D721Med (cell line): ENCODE data around the gene TTPAL.

Experiments
- DNase-seq: peaks from one replicate; pipeline ENCODE4 v3.0.0; 2011; ENCODE audit warnings: low spot score; ENCODE audit not compliant: insufficient read length
- FAIRE-seq: peaks from 2 replicates; lab custom pipeline; 2011; peaks lifted over from hg19 to GRCh38; lab: Jason Lieb, UNC
- CTCF ChIP-seq: IDR thresholded peaks from 2 replicates; pipeline ENCODE4 v1.5.1; 2012; ENCODE audit warnings: mild to moderate bottlenecking, control low read depth; ENCODE audit not compliant: insufficient read depth; ENCODE audit errors: missing control alignments

TTPAL gene

GRCh38 chr20:44489223-44489622 is 13.5 kb downstream of the TTPAL start:
- DNase-seq (no peak), FAIRE-seq (no peak)
- TF ChIP-seq CTCF: no peak

- FAIRE-seq (no peak), DNase-seq (no peak)
- TF ChIP-seq CTCF: no peak
These were observed 14.3 kb downstream of the TTPAL start for GRCh38 chr20:44489931-44490330.

GRCh38 chr20:44491635-44492395 is 16.1 kb downstream of the TTPAL start:
- FAIRE-seq (no peak), DNase-seq (no peak)
- no peak for TF ChIP-seq CTCF

- DNase-seq: no peak
- FAIRE-seq: no peak
These were observed 18.6 kb downstream of the TTPAL start for GRCh38 chr20:44494266-44494665.

GRCh38 chr20:44494681-44495080 is 19.0 kb downstream of the TTPAL start:
- FAIRE-seq (no peak), DNase-seq (no peak)
- TF ChIP-seq CTCF: no peak

More at GRCh38 chr20:44494266-44494665, 18.6 kb downstream of the TTPAL start:
- TF ChIP-seq CTCF: no peak

GRCh38 chr20:44495257-44495656 is 19.6 kb downstream of the TTPAL start:
- no peak for TF ChIP-seq CTCF
- DNase-seq: no peak
- FAIRE-seq: no peak

- FAIRE-seq (no peak), DNase-seq (no peak)
- no peak for TF ChIP-seq CTCF
These were observed 20.3 kb downstream of the TTPAL start for GRCh38 chr20:44495802-44496481.
